Endothelial cell of umbilical vein (primary cell): ENCODE measurements around the gene RIC8A. TPM values are rescaled to one million over a fixed set of nuclear protein-coding genes. Genes with fewer than 3 reads are reported as not detected.
A peak's percentile ranks its signal among the peaks of the same experiment; 100 is the strongest.
"Not testable (repeated sequence)": the region's sequence is repeated elsewhere in the genome, so short reads cannot be mapped to it uniquely, and the experiment has no call there.

Experiments used
- BruUV-seq: library from RNA; stranded (reverse); fragments of 400-500 nt; replicated peaks from 2 replicates; lab custom pipeline; 2021; lab: Mats Ljungman, UMichigan
- CTCF ChIA-PET: fragments of 300-600, 350-600 bp; sonication (Branson Sonifier 250); formaldehyde crosslinking; loops from one replicate; lab custom pipeline; 2021; ENCODE audit warnings: antibody characterized with exemption, inconsistent platforms; lab: Charles Lee
- POLR2A ChIA-PET: fragments of 300-600, 350-600 bp; sonication (Branson Sonifier 250); formaldehyde crosslinking; loops from one replicate; lab custom pipeline; 2021; ENCODE audit warnings: antibody characterized with exemption, inconsistent platforms; lab: Charles Lee
- DNase-seq: peaks from one replicate; pipeline ENCODE4 v3.0.0-alpha.2; 2011; ENCODE audit warnings: low read depth, low spot score
- FAIRE-seq: peaks from 2 replicates; lab custom pipeline; 2011; peaks lifted over from hg19 to GRCh38; lab: Jason Lieb, UNC
- H2AFZ ChIP-seq: 2 replicates; pipeline ENCODE4 v1.6.0; 2012; ENCODE audit warnings: low read depth, low read length, control low read depth, inconsistent platforms
- H3K27ac ChIP-seq: 2 replicates; pipeline ENCODE4 v1.5.1; 2011; ENCODE audit warnings: low read depth, mild to moderate bottlenecking, control low read depth, low read length, moderate library complexity; ENCODE audit not compliant: insufficient read depth
- H3K27me3 ChIP-seq, 2 experiments: 2 replicates each; pipeline versions ENCODE4 v1.6.0 to v1.6.1; 2011; ENCODE audit warnings: low read length in 2 of 2, mixed read lengths in 1 of 2; ENCODE audit not compliant: control insufficient read depth in 2 of 2, insufficient read depth in 2 of 2
- H3K36me3 ChIP-seq, 2 experiments: 2 replicates in 1 of 2; 3 replicates in 1 of 2; pipeline ENCODE4 v1.5.1; 2011; ENCODE audit warnings: low read length in 2 of 2, mild to moderate bottlenecking in 1 of 2, moderate library complexity in 1 of 2; ENCODE audit not compliant: control insufficient read depth in 2 of 2, insufficient read depth in 2 of 2; ENCODE audit errors: extremely low read depth in 1 of 2
- H3K4me1 ChIP-seq: 3 replicates; pipeline ENCODE4 v1.5.1; 2011; ENCODE audit warnings: mild to moderate bottlenecking, low read length; ENCODE audit not compliant: control insufficient read depth, insufficient read depth; ENCODE audit errors: extremely low read depth
- H3K4me2 ChIP-seq: 2 replicates; pipeline ENCODE4 v1.6.1; 2011; ENCODE audit warnings: low read length, control low read depth, mixed read lengths; ENCODE audit not compliant: insufficient read depth
- H3K4me3 ChIP-seq, 3 experiments: fragments of 200-600 bp in 1 of 3; sonication (generic), shearing (Covaris generic) in 1 of 3; replicated peaks in 1 of 3; 2 replicates each; pipeline ENCODE4 v1.5.1; 2011 to 2016; ENCODE audit warnings: control low read depth in 3 of 3, low read length in 3 of 3, mild to moderate bottlenecking in 2 of 3, inconsistent platforms in 1 of 3, low read depth in 1 of 3, moderate library complexity in 1 of 3; ENCODE audit not compliant: insufficient read depth in 1 of 3
- H3K79me2 ChIP-seq: 2 replicates; pipeline ENCODE4 v1.6.0; 2012; ENCODE audit warnings: low read length, inconsistent platforms; ENCODE audit not compliant: control insufficient read depth, insufficient read depth
- H3K9ac ChIP-seq: replicated peaks from 2 replicates; pipeline ENCODE3; 2011; ENCODE audit warnings: low read length, control low read depth; ENCODE audit not compliant: insufficient read depth; ENCODE audit errors: extremely low read depth
- H3K9me1 ChIP-seq: replicated peaks from 3 replicates; pipeline ENCODE4 v1.6.0; 2011; ENCODE audit warnings: mild to moderate bottlenecking, low read length; ENCODE audit not compliant: control insufficient read depth, insufficient read depth; ENCODE audit errors: extremely low read depth
- H3K9me3 ChIP-seq: replicated peaks from 2 replicates; pipeline ENCODE4 v1.5.1; 2012; ENCODE audit warnings: low read length, inconsistent platforms; ENCODE audit not compliant: control insufficient read depth, insufficient read depth
- H4K20me1 ChIP-seq: replicated peaks from 2 replicates; pipeline ENCODE3; 2011; ENCODE audit warnings: mild to moderate bottlenecking, low read length; ENCODE audit not compliant: control insufficient read depth, insufficient read depth; ENCODE audit errors: extremely low read depth
- dilution Hi-C: fragments of 300-500 bp; cut with MboI; formaldehyde crosslinking; loops from one replicate; pipeline ENCODE4 v1.15.0; 2019; ENCODE audit warnings: low sequenced_read_pairs; ENCODE audit not compliant: extremely low pct_ligation_motif_present
- intact Hi-C: fragments of 100-400 bp; cut with micrococcal nuclease; formaldehyde crosslinking; loops from one replicate; pipeline ENCODE4 v1.10.0; 2022
- polyA plus RNA-seq, 4 experiments: library from polyadenylated mRNA; depleted of rRNA in 3 of 4; stranded (reverse) in 3 of 4; unstranded in 1 of 4; fragments of >200 nt; gene quantifications; 2 replicates each; pipeline versions ENCODE4 v1.2.1 to v1.2.3, GENCODE V29; 2011 to 2012; ENCODE audit warnings: missing spikeins in 1 of 4
- total RNA-seq: library from RNA; stranded (reverse); gene quantifications from 2 replicates; pipeline ENCODE4 v1.2.3, GENCODE V29; 2021

RIC8A gene
- total and polyA plus RNA-seq, 2 donors (not counting 3 experiments of a cell fraction or from before 2014, with no cell fraction given), result 112 to 143 TPM

DNA sequence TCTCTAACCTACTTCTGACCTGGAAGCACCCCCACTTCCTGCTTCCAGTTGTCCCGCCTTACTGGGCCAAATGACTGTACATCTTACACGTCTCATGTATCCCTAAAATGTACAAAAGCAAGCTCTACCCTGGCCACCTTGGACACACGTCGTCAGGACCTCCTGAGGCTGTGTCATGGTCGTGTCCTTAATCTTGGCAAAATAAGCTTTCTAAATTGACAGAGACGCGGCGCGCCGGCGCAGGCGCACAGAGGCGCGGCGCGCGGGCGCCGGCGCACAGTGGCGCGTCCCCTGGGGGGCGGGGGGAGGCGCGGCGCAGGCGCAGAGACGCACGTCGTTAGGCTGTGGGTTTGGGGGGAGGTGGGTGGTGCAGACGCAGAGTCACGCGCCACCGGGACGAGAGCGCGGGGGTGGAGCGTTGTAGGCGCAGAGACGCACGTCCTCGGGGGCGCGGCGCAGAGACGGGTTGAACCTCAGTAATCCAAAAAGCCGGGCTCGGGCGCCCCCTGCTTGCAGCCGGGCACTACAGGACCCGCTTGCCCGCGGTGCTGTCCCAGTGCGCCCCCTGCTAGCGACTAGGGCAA lies 18.2 kb upstream of the RIC8A start:
- H3K36me3 ChIP-seq, H3K79me2 ChIP-seq, H3K9me1 ChIP-seq, H3K9me3 ChIP-seq, POLR2A ChIA-PET, dilution Hi-C loops, intact Hi-C loops, H3K9ac ChIP-seq, H3K4me2 ChIP-seq, H4K20me1 ChIP-seq, CTCF ChIA-PET, H3K4me3 ChIP-seq, FAIRE-seq, BruUV-seq, H3K27ac ChIP-seq, H3K27me3 ChIP-seq, DNase-seq, H3K4me1 ChIP-seq, H2AFZ ChIP-seq: not testable (repeated sequence)

DNA sequence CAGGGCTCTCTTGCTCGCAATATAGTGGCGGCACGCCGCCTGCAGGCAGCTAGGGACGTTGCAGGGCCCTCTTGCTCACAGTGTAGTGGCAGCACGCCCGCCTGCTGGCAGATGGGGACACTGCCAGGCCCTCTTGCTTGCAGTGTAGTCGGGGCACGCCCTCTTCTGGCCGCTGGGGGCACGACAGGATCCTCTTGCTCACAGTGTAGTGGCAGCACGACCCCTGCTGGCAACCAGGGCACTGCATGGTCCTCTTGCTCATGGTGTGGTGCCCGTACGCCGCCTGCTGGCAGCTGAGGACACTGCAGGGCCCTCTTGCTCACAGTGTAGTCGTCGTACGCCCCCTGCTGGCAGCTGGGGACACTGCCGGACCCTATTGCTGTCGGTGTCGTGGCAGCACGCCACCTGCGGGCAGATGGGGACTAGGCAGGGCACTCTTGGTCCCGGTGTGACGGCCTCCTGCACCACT lies 17.6 kb upstream of the RIC8A start:
- FAIRE-seq, dilution Hi-C loops, H2AFZ ChIP-seq, H3K79me2 ChIP-seq, H4K20me1 ChIP-seq, H3K9ac ChIP-seq, H3K4me1 ChIP-seq, H3K4me3 ChIP-seq, H3K36me3 ChIP-seq, H3K9me3 ChIP-seq, H3K27me3 ChIP-seq, POLR2A ChIA-PET, intact Hi-C loops, H3K4me2 ChIP-seq, CTCF ChIA-PET, H3K27ac ChIP-seq, DNase-seq, H3K9me1 ChIP-seq, BruUV-seq: not testable (repeated sequence)

DNA sequence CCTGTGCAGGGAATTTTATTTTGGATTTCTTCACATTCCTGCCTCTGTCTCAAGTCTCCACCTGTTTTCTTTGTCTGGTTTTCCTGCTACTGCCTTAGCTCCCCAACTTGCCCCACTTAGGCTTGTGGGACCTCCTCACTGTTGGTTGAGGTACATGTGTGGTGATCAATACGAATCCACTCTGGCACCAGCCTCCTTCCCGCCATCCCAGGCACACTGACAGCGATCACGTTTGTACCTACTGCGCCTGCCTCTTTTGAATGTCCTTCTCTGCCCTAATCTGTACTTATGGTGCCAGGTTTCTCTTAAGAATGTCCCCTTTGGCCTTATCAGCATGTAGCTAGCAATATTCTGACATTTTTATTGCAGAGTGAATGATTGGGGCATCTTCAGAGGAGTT lies 17.0 kb upstream of the RIC8A start:
- H3K9me3 ChIP-seq, H3K27me3 ChIP-seq, POLR2A ChIA-PET, H3K4me3 ChIP-seq, H3K4me2 ChIP-seq, H3K4me1 ChIP-seq, dilution Hi-C loops, H3K36me3 ChIP-seq, DNase-seq, BruUV-seq, H2AFZ ChIP-seq, intact Hi-C loops, H3K9ac ChIP-seq, H3K79me2 ChIP-seq, H3K27ac ChIP-seq, FAIRE-seq, H4K20me1 ChIP-seq, CTCF ChIA-PET, H3K9me1 ChIP-seq: not testable (repeated sequence)

DNA sequence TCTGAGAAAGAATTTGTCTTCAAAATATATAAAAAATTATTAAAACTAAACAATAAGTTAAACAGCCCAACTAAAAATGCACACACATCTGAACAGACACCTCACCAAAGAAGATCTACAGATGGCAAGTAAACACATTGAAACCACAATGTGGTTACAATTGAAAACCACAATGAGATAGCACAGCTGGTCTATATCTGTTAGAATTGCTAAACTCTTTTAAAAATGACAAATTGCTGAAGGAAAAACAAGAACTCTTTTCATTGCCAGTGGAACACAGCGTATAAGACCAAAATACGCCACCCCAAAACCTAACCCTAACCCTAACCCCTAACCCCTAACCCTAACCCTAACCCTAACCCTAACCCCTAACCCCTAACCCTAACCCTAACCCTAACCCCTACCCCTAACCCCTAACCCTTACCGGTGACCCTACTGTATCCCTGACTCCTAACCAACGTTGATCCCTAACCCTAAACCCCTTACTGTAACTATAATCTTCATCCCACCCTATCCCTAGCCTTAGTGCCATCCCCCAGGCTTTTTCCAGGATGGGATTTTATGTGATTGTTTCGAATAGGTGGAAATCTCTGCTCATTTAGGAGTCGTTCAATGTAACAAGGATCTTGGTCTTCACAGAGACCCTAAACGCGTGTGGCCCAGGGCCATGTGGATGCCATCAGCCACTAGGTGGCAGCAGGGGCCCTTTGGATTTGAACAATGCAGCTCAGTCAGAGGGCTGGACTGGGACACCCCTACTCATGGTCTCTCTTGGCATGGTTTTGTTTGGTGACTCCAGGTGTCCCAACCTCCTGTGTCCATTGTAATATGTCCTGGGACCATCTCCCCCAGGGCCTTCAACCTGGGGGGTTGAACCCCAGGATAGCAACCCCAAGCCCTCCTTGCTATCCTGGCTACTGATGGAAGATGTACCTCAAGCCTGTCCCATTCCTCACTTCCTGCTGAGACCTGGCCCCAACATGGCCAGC lies 15.7 kb upstream of the RIC8A start:
- POLR2A ChIA-PET, DNase-seq, CTCF ChIA-PET, H2AFZ ChIP-seq, H3K4me2 ChIP-seq, H4K20me1 ChIP-seq, H3K27ac ChIP-seq, dilution Hi-C loops, H3K36me3 ChIP-seq, intact Hi-C loops, H3K9me3 ChIP-seq, H3K27me3 ChIP-seq, H3K4me3 ChIP-seq, H3K9ac ChIP-seq, H3K9me1 ChIP-seq, H3K79me2 ChIP-seq, BruUV-seq, H3K4me1 ChIP-seq: not testable (repeated sequence)
- FAIRE-seq, result peak; percentile 99
